Mesenchymal stem cell (in vitro differentiated cells and primary cell): Measurements from ENCODE around the gene TM4SF20.
"Not testable (repeated sequence)": the region's sequence is repeated elsewhere in the genome, so short reads cannot be mapped to it uniquely, and the experiment has no call there.

Source experiments
- DNase-seq: peaks from one replicate; pipeline ENCODE4 v3.0.0-alpha.2; 2013
- H2AFZ ChIP-seq: one replicate; pipeline ENCODE4 v1.6.1; 2013; ENCODE audit warnings: low read depth, mild to moderate bottlenecking, control low read depth, inconsistent platforms, low read length, moderate library complexity
- H2AK5ac ChIP-seq: 2 replicates; pipeline ENCODE4 v1.6.1; 2013; ENCODE audit warnings: low read length, moderate library complexity, mild to moderate bottlenecking, inconsistent platforms; ENCODE audit not compliant: severe bottlenecking
- H2BK120ac ChIP-seq: one replicate; pipeline ENCODE4 v1.6.1; 2013; ENCODE audit warnings: low read depth, mild to moderate bottlenecking, inconsistent platforms, low read length, moderate library complexity
- H2BK12ac ChIP-seq, 2 experiments: one replicate each; pipeline ENCODE4 v1.6.1; 2013; ENCODE audit warnings: inconsistent platforms in 2 of 2, low read length in 2 of 2, mild to moderate bottlenecking in 2 of 2, moderate library complexity in 2 of 2, control low read depth in 1 of 2
- H2BK15ac ChIP-seq: one replicate; pipeline ENCODE4 v1.6.1; 2013; ENCODE audit warnings: mild to moderate bottlenecking, low read depth, inconsistent platforms; ENCODE audit not compliant: poor library complexity, severe bottlenecking
- H2BK5ac ChIP-seq: 2 replicates; pipeline ENCODE4 v1.6.1; 2013; ENCODE audit warnings: low read depth, mild to moderate bottlenecking, low read length, control low read depth, inconsistent platforms; ENCODE audit not compliant: poor library complexity, severe bottlenecking
- H3K14ac ChIP-seq, 2 experiments: one replicate each; pipeline ENCODE4 v1.6.1; 2013; ENCODE audit warnings: inconsistent platforms in 2 of 2, low read length in 2 of 2, control low read depth in 1 of 2, mild to moderate bottlenecking in 1 of 2, moderate library complexity in 1 of 2
- H3K18ac ChIP-seq, 2 experiments: one replicate each; pipeline ENCODE4 v1.6.1; 2013; ENCODE audit warnings: inconsistent platforms in 2 of 2, low read length in 2 of 2, control low read depth in 1 of 2, low read depth in 1 of 2, mild to moderate bottlenecking in 1 of 2
- H3K23ac ChIP-seq, 2 experiments: one replicate each; pipeline ENCODE4 v1.6.1; 2013; ENCODE audit warnings: inconsistent platforms in 2 of 2, low read length in 2 of 2, mild to moderate bottlenecking in 2 of 2, moderate library complexity in 2 of 2, control low read depth in 1 of 2
- H3K27ac ChIP-seq: 2 replicates; pipeline ENCODE4 v1.5.1; 2013; ENCODE audit warnings: mild to moderate bottlenecking, moderate library complexity, low read length, control low read depth, inconsistent platforms; ENCODE audit not compliant: poor library complexity, severe bottlenecking
- H3K27me3 ChIP-seq, 2 experiments: 2 replicates each; pipeline versions ENCODE4 v1.6.1 to v1.7.0; 2013; ENCODE audit warnings: low read length in 2 of 2, mild to moderate bottlenecking in 2 of 2, moderate library complexity in 2 of 2, control low read depth in 1 of 2, inconsistent platforms in 1 of 2; ENCODE audit not compliant: control insufficient read depth in 1 of 2, insufficient read depth in 1 of 2
- H3K36me3 ChIP-seq, 2 experiments: 2 replicates each; pipeline versions ENCODE4 v1.6.1 to v1.7.0; 2013; ENCODE audit warnings: low read length in 2 of 2, control low read depth in 1 of 2, inconsistent platforms in 1 of 2, low read depth in 1 of 2, mild to moderate bottlenecking in 1 of 2; ENCODE audit not compliant: insufficient read depth in 2 of 2, control insufficient read depth in 1 of 2
- H3K4ac ChIP-seq, 2 experiments: one replicate each; pipeline ENCODE4 v1.6.1; 2013; ENCODE audit warnings: inconsistent platforms in 2 of 2, low read length in 2 of 2, mild to moderate bottlenecking in 2 of 2, moderate library complexity in 2 of 2, control low read depth in 1 of 2, low read depth in 1 of 2
- H3K4me1 ChIP-seq: 2 replicates; pipeline ENCODE4 v1.6.1; 2013; ENCODE audit warnings: low read depth, low read length, control low read depth; ENCODE audit not compliant: control insufficient read depth, insufficient read depth
- H3K4me2 ChIP-seq: 2 replicates; pipeline ENCODE4 v1.6.1; 2013; ENCODE audit warnings: low read length, mild to moderate bottlenecking, inconsistent platforms; ENCODE audit not compliant: poor library complexity, severe bottlenecking
- H3K4me3 ChIP-seq, 2 experiments: 2 replicates each; pipeline versions ENCODE4 v1.5.1 to v1.7.0; 2013; ENCODE audit warnings: low read length in 2 of 2, mild to moderate bottlenecking in 2 of 2, control low read depth in 1 of 2, low read depth in 1 of 2; ENCODE audit not compliant: insufficient read depth in 1 of 2
- H3K79me1 ChIP-seq: replicated peaks from 2 replicates; pipeline ENCODE4 v1.6.1; 2013; ENCODE audit warnings: mild to moderate bottlenecking, control low read depth, low read length, inconsistent platforms; ENCODE audit not compliant: poor library complexity, severe bottlenecking
- H3K9ac ChIP-seq: 2 replicates; pipeline ENCODE4 v1.7.0; 2013; ENCODE audit warnings: mild to moderate bottlenecking, low read length, moderate library complexity
- H3K9me3 ChIP-seq: 2 replicates; pipeline ENCODE4 v1.7.0; 2013; ENCODE audit warnings: mild to moderate bottlenecking, low read length; ENCODE audit not compliant: control insufficient read depth
- H4K8ac ChIP-seq: one replicate; pipeline ENCODE4 v1.6.1; 2013; ENCODE audit warnings: inconsistent platforms, mild to moderate bottlenecking, low read length, moderate library complexity
- H4K91ac ChIP-seq: one replicate; pipeline ENCODE4 v1.6.1; 2013; ENCODE audit warnings: mild to moderate bottlenecking, low read length, inconsistent platforms
- WGBS: methylation state at CpG from one replicate; pipeline ENCODE4 v1.1.7; 2013; ENCODE audit warnings: mixed read lengths; 5-methylcytosine and 5-hydroxymethylcytosine counted together

Gene TM4SF20

DNA sequence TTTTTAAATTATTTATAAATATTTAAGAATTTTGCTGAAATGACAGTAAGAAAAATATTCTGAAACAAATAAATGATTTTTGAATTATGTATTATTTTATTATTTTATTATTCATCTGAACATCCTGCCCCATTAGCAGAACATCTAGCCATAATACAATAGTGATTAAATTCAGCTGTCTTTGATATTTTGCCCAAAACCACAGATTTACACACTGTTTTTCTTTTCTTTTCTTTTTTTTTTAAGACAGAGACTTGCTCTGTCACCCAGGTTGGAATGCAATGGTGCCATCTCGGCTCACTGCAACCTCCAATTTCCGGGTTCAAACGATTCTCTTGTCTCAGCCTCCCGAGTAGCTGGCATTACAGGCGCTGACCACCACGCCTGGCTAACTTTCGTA, 10.6 kb upstream of the TM4SF20 start:
- Histone ChIP-seq H3K18ac (no peak overlapping the region), H3K79me1 (no peaks in the 10 kb centered on the region), H2BK5ac (no peak overlapping the region), H2AK5ac (no peak overlapping the region), H2AFZ (no peak overlapping the region), H3K23ac (no peak overlapping the region), H3K27ac (no peak overlapping the region), H2BK120ac (no peak overlapping the region), H3K4ac (no peak overlapping the region), H3K27me3 (peaks cover 0 to under 1% of the 10 kb centered on the region in 2 experiments), H3K14ac (no peak overlapping the region), H3K9me3 (no peaks in the 10 kb centered on the region), H4K8ac (no peak overlapping the region), H3K4me2 (no peak overlapping the region), H3K4me3 (no peak overlapping the region), H3K36me3 (no peaks in the 10 kb centered on the region), H2BK15ac (no peak overlapping the region), H4K91ac (no peak overlapping the region), H2BK12ac (no peak overlapping the region), H3K4me1 (no peaks in the 10 kb centered on the region), H3K9ac (no peak overlapping the region)
- DNase-seq = no peak
- 97% methylated on average over 7 of the region's 7 CpGs for WGBS

DNA sequence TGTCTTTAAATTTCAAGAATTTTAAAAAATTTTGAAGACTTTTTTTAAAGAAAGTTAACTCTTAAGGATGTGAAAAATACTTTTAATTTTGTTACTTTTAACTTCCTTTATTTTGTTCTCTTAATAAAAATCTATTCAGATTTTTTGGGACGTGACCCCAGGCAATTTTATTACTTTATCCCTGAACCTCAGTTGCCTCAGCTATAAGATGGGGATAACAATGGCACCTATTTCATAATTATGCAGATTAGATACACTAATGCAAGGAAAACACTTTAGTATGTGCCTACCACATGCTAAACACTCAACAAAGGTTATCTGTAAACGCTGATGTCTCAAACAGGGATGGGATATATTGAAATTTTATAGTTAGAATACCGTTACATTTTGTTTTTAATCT, 10.1 kb upstream of the TM4SF20 start:
- no peak overlapping the region for H3K27ac ChIP-seq
- 20% methylated on average over 1 of the region's 3 CpGs for WGBS
- no peaks in the 10 kb centered on the region for H3K4me1 ChIP-seq
- no peak overlapping the region for H2AK5ac ChIP-seq
- H3K23ac ChIP-seq = no peak overlapping the region
- no peak overlapping the region for H2BK12ac ChIP-seq
- H2AFZ ChIP-seq = no peak overlapping the region
- H3K36me3 ChIP-seq = no peaks in the 10 kb centered on the region
- H3K4me2 ChIP-seq = no peak overlapping the region
- no peaks in the 10 kb centered on the region for H3K79me1 ChIP-seq
- no peak overlapping the region for H3K4ac ChIP-seq
- H2BK5ac ChIP-seq = no peak overlapping the region
- H4K91ac ChIP-seq = no peak overlapping the region
- no peak overlapping the region for H3K18ac ChIP-seq
- H3K27me3 ChIP-seq = peaks cover 0 to 3% of the 10 kb centered on the region in 2 experiments
- H3K4me3 ChIP-seq = no peak overlapping the region
- H4K8ac ChIP-seq = no peak overlapping the region
- H3K14ac ChIP-seq = no peak overlapping the region
- peak overlapping the region; percentile 67 for H3K9ac ChIP-seq
- H2BK120ac ChIP-seq = no peak overlapping the region
- no peak overlapping the region for H2BK15ac ChIP-seq
- DNase-seq = no peak
- no peaks in the 10 kb centered on the region for H3K9me3 ChIP-seq

DNA sequence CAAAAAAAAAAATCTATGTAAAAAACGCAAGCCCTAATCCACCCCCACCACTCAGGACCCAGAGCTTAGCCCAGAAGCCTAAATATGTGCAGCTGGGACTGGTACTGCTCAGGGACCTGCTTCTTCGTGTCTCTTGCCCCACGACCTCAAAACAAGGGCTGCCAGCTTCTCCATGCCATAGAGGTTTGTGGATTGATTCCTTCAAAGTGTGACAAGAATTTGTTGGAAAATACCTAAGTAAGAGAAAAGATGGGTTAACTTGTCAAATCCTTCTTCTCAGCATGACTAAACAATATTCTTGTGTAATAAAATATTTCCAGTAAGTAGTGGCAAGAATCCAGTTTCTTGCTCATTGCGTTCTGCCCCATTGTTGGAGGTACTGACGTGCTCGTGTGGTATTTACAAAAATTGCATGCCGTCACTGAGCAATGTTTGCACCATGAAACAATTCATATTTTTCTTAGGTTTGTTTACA, 9.5 kb upstream of the TM4SF20 start:
- no peak for DNase-seq
- peaks cover 0 to 3% of the 10 kb centered on the region in 2 experiments for H3K27me3 ChIP-seq

DNA sequence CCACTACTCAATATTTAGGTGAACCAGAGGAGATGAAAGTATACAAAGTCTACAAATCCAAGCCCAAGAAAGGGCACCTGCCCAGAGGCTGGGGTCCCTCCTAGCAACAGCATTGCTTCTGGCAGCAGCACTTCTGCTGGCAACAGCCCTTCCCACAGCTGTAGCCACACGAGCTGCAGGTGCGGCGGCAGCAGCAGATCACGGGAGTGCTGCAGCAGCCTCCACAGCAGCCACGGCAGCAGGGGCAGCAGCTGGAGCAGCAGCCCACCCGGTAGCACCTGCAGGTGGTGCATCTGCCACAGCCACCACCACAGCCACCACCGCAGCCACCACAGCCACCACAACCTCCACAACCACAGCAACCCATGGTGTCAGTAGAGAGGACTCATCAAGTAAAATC, 8.5 kb upstream of the TM4SF20 start, which contains the start of gene SCYGR1:
Gene SCYGR1 (minus strand): TSS at position 367 of the 400 bp plus-strand sequence. CDS start 0 bp downstream, at position 367.
- H2AFZ ChIP-seq, H4K91ac ChIP-seq, H4K8ac ChIP-seq, H2AK5ac ChIP-seq, DNase-seq, H3K27ac ChIP-seq, H3K18ac ChIP-seq, H2BK5ac ChIP-seq, H2BK120ac ChIP-seq, H3K27me3 ChIP-seq, H2BK12ac ChIP-seq, H3K23ac ChIP-seq, H2BK15ac ChIP-seq, H3K14ac ChIP-seq, H3K4me3 ChIP-seq, H3K4ac ChIP-seq, H3K4me2 ChIP-seq, H3K9me3 ChIP-seq, H3K4me1 ChIP-seq, H3K79me1 ChIP-seq, H3K36me3 ChIP-seq: not testable (repeated sequence)
- H3K9ac ChIP-seq = peak within 1 kb of the TSS; percentile 34
- WGBS = 100% methylated on average over 3 of the region's 7 CpGs

More for the DNA sequence above, 9.5 kb upstream of the TM4SF20 start:
- Histone ChIP-seq H4K91ac (no peak overlapping the region), H3K14ac (no peak overlapping the region), H3K79me1 (no peaks in the 10 kb centered on the region), H3K27ac (no peak overlapping the region), H2BK120ac (no peak overlapping the region), H3K9ac (peak overlapping the region; percentile 67), H3K4me1 (no peaks in the 10 kb centered on the region), H3K4me3 (no peak overlapping the region), H3K23ac (no peak overlapping the region), H3K4me2 (no peak overlapping the region), H4K8ac (no peak overlapping the region), H3K9me3 (no peaks in the 10 kb centered on the region), H2BK12ac (no peak overlapping the region), H3K18ac (no peak overlapping the region), H3K4ac (no peak overlapping the region), H2AK5ac (no peak overlapping the region), H2BK5ac (no peak overlapping the region), H3K36me3 (no peaks in the 10 kb centered on the region), H2BK15ac (no peak overlapping the region), H2AFZ (no peak overlapping the region)
- 83% methylated on average over 7 of the region's 7 CpGs for WGBS
